Left forelimb (tissue), 1 donor: Measurements from ENCODE around the gene POU2AF1.
"Not testable (repeated sequence)": the region's sequence is repeated elsewhere in the genome, so short reads cannot be mapped to it uniquely, and the experiment has no call there.

ENCODE experiments used
- DNase-seq: peaks from one replicate; pipeline ENCODE4 v3.0.0-alpha.2; 2018; ENCODE audit warnings: low spot score

Gene POU2AF1

DNA sequence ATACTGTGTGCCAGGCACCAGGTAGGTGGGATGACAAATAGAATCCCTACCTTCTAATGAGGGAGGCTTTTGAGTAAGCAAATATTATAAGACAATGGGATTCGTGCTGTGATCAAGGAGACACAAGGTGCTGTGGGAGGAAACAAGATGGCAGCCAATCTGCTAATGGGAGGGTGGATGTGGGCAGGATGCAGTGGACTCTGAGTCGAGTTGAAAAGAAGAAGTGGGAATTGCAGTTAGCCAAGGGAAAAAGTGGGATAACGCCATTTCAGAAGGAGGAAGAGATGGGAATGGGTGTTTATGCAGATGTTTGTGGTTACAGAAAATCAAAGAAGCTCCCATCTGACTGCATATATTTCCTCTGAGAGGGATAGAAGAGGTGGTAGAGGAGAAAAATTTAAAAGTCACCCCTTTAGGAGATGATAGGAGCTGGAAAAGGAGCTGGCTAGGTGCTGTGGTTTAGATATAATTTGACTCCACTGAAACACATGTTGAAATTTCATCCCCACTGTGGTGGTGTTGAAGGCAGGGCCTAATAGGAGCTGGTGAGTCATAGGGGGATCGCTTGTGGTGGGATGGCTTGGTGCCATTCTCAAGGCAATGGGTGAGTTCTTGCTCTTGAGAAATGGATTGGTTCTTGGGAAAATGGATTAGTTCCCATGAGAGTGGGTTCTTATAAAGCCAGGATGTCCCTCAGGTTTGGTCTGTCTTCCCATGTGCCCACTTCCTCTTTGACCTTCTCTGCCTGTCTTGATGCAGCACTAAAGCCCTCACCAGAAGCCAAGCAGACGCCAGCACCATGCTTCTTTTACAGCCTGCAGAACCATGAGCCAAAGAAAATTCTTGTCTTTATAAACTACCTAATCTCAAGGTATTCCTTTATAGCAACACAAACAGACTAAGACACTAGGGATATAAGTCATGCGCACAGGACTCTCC, 30.0 kb upstream of the POU2AF1 start:
- DNase-seq, result no peak

DNA sequence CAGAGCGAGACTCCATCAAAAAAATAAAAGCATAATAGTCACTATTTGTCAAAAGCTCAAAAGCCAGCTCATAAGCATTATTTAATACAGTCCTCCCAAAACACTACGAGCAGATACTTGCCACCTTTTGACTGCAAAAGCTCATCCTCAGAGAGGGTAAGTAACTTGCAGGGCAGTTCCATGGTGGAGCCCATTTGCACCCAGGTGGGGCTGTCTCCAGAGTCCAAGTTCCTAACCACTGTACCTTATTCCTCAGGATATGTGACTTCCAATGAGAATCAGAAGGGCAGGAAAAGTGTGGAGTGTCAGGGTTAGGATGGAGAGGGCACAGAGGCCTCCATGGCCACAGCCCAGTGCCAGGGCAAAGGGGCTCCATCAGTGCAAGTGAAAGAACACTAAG, 28.6 kb upstream of the POU2AF1 start:
- DNase-seq, result no peak

DNA sequence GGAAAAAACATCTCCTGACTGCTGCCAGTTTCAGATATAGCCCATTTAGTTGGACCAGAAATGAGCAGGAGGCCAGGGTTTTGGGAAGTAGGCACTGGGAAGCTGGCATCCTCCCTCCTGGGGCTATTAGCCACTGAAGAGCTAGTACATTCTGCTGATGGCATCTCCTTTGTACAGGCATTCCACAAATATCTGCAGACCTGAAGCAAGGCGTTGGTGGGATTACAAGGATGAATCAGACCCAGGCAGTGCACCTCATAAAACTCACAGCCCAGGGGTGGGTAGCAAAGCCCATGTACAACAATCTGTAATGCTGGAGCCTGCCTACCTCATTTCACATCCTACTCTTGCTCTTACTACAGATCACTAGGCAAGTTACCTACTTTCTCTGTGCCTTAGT, 27.5 kb upstream of the POU2AF1 start:
- DNase-seq, result no peak

DNA sequence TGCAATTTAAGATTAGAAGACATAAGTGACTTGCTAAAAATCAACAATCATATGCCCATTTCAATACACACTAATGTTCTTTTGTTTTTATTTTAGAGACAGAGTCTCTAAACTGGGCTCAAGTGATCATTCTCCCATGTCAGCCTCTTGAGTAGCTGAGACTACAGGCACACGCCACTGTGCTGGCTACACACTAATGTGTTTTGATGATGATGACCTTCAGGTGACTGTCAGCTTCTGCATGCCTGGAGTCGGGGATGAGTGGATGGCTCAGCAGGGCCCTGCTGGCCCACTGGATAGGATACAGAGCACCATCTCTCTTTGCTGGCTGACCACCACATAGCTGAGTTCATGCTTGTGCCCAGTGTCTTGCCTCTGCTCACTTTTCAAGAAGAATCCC, 27.0 kb upstream of the POU2AF1 start:
- DNase-seq, result no peak

DNA sequence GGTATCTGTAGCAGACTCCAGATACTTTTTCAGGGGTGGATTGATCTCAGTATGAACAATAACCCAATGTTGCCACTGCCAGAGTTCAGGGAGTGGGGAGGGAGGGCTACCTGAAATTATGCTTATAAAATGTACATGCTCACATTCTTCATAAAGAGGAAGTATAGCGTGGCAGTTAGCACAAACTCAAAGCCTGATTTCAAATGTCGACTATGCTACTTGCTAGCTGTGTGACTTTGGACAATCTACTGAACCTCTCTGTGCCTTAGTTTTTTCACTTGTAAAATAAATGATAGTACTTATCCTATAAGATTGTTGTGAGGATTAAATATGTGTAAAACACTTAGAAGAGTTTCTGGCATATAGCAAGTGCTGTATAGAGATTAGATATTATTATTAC, 26.5 kb upstream of the POU2AF1 start:
- DNase-seq, result no peak

DNA sequence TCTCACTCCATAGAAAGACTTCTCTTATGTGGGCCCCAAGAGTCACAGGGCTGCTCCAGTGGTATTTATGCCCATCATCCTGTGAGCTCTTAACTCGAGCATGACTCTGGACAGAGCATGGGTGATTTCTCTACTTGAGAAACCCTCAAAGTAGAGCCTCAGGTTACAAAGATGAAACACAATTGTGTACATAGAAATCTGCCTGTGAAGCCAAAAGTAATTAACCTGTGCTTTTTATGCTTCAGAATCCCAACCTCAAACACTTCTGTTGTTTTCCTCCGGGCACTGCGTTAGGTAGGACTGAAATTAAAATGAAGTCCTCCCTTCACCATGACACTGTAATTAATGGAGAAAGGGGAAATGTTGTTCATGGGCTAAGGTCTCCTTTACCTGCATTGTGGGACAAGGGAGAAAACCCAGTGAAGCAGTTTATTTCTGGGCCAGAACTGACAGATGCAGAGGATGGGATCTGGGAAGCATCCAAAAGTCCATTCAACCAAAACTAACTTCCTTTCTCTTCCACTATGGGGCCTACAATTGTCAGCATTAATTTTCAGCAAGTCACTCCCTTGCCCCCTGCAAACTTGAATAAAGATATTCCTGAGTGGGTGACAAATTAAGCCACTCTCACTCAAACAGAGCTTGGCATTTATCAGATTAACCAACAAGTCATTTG, 24.1 kb upstream of the POU2AF1 start:
- no peak for DNase-seq

DNA sequence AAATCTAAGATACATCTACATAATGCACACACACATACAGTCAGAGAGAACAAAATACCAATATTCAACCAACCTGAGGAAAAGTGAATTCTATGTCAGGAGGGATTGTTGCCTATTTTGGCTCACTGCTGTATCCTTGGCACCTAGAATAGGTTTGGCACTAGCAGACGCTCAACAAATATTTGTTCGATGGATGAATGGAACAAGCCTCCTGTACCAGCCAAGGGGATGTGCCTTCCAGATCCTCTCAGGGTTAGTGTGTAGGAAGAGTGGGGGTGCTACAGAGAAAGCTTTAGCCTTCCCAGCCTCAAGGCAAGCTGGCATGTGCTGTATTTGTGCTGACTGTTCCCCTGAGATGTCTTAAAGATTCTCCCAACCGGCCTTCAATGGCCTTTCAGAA, 23.3 kb upstream of the POU2AF1 start:
- DNase-seq, result no peak

DNA sequence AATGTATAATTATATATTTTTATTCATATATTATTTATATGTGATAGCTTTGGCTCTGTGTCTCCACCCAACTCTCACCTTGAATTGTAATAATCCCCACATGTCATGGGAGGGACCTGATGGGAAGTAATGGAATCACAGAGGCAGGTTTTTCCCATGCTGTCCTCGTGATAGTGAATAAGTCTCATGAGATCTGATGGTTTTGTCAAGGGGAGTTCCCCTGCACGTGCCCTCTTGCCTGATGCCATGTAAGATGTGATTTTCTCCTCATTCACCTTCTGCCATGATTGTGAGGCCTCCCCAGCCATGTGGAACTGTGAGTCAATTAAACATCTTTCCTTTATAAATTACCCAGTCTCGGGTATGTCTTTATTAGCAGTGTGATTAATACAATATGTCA, 22.9 kb upstream of the POU2AF1 start:
- DNase-seq, result not testable (repeated sequence)

DNA sequence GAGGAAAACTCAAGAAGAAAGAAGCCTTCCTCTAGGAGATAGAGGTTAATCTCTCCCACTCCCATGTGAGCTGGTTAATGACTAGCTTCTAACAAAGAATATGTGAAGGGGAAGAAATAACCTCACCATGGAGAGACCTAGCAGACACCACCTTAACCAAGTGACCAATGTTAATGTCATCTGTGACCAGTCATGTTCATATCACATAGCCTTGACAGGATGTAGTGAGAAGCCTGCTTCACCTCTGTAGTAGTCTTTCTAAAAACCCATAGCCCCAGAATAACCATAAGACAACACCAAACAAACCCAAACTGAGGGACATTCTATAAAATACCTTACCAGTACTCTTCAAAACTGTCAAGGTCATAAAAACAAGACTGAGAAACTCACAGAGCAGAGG, 21.5 kb upstream of the POU2AF1 start:
- DNase-seq, result no peak

DNA sequence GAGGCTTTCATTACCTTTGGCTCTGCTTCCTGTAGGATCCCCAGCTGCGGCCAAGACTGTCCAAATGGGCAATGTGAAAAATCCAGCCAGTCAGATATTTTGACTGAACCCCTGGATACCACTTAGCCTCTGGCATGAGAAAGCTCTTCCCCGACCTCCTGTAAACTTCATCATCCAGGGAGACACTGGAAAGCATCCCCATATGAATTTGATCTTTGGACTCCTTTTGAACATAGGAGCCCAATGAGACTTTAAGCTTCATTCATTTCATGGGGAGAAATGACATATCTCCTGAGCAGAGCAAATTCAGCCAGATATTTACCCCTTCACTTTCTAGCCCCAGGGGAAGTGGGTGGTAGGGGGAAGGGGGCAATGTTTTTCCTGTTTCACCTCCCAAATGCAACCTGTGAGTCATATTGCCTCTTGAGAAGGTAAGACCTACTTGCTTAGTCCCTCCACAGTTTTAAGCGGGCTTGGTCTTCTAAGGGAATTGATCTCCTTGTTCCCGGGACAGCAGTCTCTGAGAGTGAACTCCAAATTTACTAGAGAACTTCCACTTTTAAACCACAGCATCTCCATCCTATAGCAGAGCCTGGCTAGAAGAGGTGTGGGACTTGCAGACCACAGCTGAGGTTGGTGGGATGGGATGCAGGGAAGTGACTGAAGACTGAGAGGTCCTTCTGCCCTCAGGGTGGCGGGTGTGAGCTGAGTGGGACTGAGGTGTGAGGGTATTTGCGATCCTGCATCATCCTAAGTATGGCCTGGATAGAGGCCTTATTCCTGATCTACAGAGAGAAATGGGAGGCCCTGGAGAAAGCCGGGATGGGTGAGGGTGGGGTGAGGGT, 20.3 kb upstream of the POU2AF1 start:
- no peak for DNase-seq

DNA sequence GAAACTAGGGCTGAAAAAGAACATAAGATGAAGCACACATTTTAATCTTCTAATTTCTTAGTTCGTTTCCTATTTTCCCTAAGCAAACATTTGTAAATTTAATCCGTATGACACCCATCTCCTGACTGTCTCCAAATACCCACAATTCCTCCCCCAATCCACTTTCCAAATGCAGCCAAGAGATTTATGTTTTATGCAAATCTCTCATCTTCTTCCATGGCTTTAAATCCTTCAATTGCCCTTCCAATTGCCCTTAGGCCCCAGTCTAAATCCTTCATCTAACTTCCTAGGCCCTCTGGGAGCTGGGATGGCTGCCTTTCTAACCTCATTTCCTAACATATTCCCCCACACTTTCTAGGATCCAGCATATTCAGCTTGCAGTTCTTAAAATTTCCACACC, 18.0 kb upstream of the POU2AF1 start:
- no peak for DNase-seq

DNA sequence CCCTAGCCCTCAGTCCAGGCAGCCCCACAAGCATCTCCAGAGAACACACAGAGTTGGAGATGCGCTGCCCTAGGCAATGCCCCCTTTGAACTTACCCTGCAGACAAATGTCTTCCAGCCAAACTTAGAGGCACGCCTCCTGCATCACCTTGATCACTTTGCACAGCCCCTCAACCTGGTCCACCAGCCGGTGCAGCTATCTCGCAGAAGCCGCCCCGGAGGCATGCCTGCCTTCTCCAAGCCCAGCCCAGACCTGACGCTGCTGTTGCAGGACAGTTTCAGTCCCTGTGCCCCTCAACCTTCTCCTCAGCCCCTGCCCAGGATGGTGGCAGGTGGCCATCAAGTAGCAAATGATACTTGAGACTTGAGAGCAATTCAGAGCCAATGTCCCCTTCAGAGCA, 16.7 kb upstream of the POU2AF1 start:
- DNase-seq, result no peak

DNA sequence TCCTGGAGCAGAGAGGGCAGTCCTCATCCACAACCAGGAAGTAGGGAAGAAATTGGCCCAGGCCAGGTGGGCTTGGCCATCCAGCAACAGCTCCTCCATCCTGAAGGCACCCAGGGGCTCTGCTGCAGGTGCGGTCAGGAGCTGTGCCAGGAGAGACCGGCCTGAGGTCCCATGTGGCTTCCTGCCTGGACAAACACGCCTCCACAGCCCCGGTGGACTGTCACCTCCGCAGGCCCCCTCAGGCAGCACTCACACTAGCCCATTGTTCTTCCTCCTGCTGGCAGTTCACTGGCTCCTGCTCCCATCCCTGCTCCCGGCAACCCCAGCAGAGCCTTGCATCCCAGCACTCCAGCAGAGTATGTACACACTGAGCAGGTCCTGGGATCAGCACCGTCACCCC, 16.0 kb upstream of the POU2AF1 start:
- no peak for DNase-seq

DNA sequence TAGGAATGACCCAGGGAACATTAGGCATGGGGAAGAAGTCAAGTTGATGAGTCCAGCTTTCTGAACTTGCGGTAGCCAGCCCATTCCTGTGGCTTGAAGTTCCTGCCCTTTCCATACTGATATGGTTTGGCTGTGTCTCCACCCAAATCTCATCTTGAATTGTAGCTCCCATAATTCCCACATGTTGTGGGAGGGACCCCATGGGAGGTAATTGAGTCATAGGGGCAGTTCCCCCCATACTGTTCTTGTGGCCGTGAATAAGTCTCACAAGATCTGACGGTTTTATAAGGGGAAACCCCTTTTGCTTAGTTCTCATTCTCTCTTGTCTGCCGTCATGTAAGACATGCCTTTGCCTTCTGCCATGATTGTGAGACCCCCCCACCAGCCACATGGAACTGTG, 15.1 kb upstream of the POU2AF1 start:
- not testable (repeated sequence) for DNase-seq

DNA sequence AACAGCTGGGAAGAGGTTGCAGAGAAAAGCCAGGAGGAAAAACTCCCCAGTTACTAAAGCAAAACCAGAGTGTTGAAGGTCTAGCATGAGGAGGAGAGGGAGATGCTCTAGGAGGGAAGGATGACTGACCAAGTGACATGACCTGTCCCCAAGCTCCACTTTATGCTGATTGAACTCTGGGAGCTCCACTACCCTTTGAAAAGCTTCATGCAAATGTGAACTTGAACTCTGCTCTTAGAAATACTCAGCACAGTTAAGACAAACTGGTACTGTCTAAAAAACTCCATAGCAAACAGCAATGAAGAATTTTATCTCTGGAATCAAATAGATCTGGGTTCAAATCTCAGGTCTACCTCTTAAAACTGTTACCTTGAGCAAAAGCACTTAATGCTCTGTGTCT, 14.5 kb upstream of the POU2AF1 start:
- no peak for DNase-seq

DNA sequence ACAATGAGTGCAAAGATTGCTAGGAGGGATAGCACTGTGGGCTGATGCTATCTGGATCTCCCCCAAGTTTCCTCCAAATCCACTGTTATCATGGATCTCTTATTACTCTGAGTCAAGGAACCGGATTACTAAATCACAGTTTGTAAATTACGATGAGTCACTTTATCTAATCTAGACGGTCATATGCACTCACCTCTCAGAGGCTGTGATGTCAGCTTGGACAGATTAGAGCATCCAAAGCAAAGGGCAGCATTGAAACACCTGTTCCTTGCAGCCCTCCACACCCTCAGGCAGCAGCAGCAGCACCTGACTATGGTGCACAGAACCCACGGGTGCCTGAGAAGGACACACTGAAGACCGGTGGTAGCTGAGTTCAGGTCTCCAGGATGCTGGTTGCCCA, 14.0 kb upstream of the POU2AF1 start:
- no peak for DNase-seq

DNA sequence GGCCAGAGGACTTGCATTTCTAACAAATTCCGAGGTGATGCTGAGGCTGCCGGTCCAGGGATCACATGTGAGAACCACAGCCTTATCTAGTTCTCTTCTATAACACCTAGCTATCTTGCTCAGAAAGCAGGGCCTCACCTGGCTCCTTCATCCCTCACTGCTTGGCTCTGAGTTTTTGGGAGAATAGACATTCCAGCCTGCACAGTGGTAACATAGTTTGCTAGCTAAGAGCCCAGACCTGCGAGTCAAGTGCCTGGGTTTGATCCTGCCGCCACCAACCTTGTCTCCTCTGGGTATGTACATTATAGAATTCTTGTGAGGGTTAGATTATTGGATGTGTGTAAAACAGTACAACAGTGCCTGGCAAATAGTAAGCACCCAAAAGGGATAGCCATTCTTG, 13.5 kb upstream of the POU2AF1 start:
- no peak for DNase-seq

DNA sequence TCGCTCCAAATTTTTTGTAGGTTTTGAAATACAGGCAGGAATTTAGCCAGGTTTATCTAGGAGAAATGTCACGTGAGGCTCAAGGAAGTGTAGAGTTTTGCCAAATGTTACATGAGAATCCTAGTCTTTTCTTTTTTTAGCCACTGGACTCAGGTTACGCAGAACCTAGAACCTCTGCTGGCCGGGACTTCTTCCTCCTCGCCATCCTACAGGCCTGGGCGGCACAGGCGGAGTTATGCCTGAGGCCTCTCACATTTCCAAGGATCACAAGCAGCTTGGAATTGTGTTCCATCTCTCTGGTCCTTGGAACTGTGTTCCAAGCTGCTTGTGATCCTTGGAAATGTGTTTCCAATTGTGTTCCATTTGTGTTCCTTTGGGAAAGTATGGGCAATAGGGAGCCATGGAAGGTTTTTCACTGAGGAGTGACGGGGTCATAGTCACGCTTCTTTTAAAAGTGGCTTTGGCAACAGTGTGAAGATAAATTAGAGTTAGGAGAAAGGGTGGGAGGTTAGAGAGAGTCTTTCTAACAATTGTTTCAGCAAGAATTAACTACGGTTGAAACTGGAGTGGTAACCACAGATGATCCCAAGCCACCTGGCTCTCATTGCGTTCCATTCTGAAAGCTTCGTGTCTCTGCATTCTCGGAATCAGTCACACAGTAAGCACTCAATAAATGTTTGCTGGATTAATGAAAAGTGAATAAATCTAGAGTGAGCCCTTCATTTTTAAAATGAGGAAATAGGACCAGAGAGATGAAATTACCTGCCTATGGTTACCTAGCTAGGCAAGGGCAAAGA, 12.5 kb upstream of the POU2AF1 start:
- DNase-seq, result no peak

DNA sequence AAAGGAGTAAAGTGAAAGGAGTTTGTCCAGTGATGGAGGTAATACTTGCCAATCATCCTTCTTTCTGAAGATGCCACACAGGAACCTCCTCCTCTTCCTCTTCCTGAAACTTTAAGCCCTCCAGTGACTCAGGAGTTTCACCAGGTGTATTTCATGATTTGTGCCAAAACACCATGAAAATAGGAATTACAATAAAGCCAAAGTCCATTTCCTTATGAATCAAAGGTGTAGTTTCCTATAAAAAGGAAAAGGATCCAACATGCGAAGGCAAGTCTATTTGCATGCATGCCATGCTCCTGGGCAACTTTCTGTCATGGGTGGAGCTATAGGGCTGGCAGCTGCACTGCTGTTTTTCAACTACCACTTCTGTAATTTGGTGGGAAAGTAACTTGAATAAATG, 9.8 kb upstream of the POU2AF1 start:
- no peak for DNase-seq

DNA sequence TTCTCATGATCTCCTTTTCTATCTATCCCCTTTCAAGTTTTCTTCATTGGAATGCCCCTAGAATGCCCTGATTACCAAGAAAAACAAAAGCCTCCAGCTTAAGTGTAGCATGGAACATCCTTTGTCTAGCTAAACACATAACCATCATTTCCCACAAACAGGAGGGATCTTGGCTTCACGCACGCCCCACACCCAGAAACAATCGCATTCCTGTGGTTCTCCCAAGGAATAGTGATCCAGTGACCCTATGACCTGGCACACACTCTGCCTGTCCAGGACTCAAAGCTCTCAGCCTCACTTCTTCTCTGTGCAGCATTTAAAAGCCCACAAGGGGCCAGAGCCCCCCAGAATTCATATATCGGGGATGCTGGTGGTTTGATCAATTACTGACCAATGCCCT, 9.3 kb upstream of the POU2AF1 start:
- no peak for DNase-seq

DNA sequence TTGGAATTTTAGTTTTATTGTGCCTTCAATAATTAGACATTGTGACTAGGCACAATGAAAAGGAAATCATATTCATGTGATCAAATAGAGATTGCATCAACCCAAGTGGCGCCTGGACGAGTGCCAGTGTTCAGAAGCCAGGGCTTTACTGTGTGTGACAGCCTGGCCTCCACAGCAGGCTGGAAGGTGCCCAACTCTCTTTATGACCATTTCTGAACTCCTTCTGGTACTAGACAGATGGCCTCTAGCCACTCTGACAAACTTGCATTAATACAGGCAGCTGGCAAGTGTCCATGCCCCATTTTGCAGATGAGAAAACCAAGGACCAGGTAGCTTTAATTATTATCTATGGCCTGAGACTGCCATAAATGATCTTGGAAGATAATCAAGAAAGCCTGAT, 8.3 kb upstream of the POU2AF1 start:
- DNase-seq, result no peak

DNA sequence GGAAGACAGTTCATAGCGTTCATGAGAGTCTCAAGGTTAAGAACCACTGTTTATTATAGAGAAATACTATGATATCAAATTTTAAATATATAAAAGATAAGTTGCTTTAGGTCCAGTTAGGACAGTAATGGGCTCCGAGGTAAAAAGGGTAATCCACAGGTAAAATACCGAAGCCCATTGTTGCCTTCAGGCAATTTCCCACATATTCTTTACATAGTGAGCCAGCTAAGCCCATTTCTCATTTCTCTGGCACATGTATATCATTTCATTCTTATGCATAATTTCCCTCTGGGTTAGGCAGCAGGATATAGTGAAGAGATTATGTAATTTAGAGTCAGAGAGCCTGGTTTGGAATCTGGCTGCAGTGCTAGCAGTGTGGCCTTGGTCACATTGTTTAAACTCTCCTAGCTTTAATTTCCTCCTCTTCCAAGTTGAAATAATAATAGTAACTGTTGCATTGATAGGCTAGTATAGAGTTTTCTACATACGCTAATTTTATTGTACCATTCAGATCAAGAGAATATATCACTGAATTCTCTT, 7.6 kb upstream of the POU2AF1 start:
- no peak for DNase-seq
